Upper lobe of left lung (tissue), 6 donors: ENCODE data around the gene CLTB. TPM values are rescaled to one million over a fixed set of nuclear protein-coding genes. Genes with fewer than 3 reads are reported as not detected.

ENCODE experiments used
- ATAC-seq, 2 donors: fragments of 200-7000 bp; cut with Tn5 transposase; one replicate each; pipeline ENCODE4 v1.9.1; 2022; ENCODE audit warnings: mild to moderate bottlenecking in 2 of 2, moderate library complexity in 2 of 2; ENCODE audit not compliant: low FRiP score in 2 of 2
- DNase-seq, 2 donors: peaks; one replicate each; pipeline ENCODE4 v3.0.0-alpha.2; 2019 to 2020
- H3K27ac ChIP-seq, 4 donors: fragments of 200-600 bp; sonication (generic); one replicate each; pipeline ENCODE4 v1.5.1; 2016 to 2019
- H3K27me3 ChIP-seq, 4 donors: fragments of 200-600 bp; sonication (generic); one replicate each; pipeline ENCODE4 v1.5.1; 2017 to 2019
- H3K36me3 ChIP-seq, 4 donors: fragments of 200-600 bp; sonication (generic); one replicate each; pipeline ENCODE4 v1.5.1; 2016 to 2019
- H3K4me1 ChIP-seq, 4 donors: fragments of 200-600 bp; sonication (generic); one replicate each; pipeline ENCODE4 v1.5.1; 2018 to 2019
- H3K4me3 ChIP-seq, 4 donors: fragments of 200-600 bp; sonication (generic); one replicate each; pipeline ENCODE4 v1.5.1; 2017 to 2019; ENCODE audit warnings: mild to moderate bottlenecking in 2 of 4, moderate library complexity in 1 of 4
- H3K9me3 ChIP-seq, 4 donors: fragments of 200-600 bp; sonication (generic); one replicate each; pipeline ENCODE4 v1.5.1; 2018 to 2019
- CTCF ChIP-seq, 6 experiments: fragments of 450-650 bp in 4 of 6; fragments of 200-600 bp in 2 of 6; sonication (generic) in 2 of 6; IDR thresholded peaks; one replicate each; pipeline ENCODE4 v1.5.1; 2016 to 2019; ENCODE audit warnings: antibody characterized with exemption in 6 of 6
- EP300 ChIP-seq, 4 donors: sonication (generic); formaldehyde crosslinking; IDR thresholded peaks; one replicate each; pipeline ENCODE4 v1.5.1; 2017; ENCODE audit warnings: antibody characterized with exemption in 4 of 4, control low read depth in 2 of 4
- POLR2A ChIP-seq, 4 donors: fragments of 450-650 bp; IDR thresholded peaks; one replicate each; pipeline ENCODE4 v1.5.1; 2016 to 2017; ENCODE audit warnings: antibody characterized with exemption in 4 of 4, mild to moderate bottlenecking in 2 of 4
- POLR2AphosphoS5 ChIP-seq, 2 donors: sonication (generic); formaldehyde crosslinking; IDR thresholded peaks; one replicate each; pipeline ENCODE4 v1.5.1; 2017; ENCODE audit warnings: antibody characterized with exemption in 2 of 2
- WGBS, 2 donors: methylation state at CpG; one replicate each; pipeline ENCODE4 v1.1.5; 2017 to 2018; 5-methylcytosine and 5-hydroxymethylcytosine counted together
- total RNA-seq, 6 donors: library from RNA; depleted of rRNA in 4 of 6; stranded (reverse); fragments of >200 nt in 4 of 6; gene quantifications; one replicate each; pipeline versions ENCODE4 v1.1.0 to v1.2.1, GENCODE V29; 2016 to 2021
- donor health status: DM: no; HTN: no; CAD: no; lungs with moderate emphysema.
- donor health status: DM: no; HTN: yes; CAD: no; lungs with severe emphysema.

Gene CLTB
- total RNA-seq, 6 donors from 2014 or later = 54.5 to 187 (median 109) TPM

DNA sequence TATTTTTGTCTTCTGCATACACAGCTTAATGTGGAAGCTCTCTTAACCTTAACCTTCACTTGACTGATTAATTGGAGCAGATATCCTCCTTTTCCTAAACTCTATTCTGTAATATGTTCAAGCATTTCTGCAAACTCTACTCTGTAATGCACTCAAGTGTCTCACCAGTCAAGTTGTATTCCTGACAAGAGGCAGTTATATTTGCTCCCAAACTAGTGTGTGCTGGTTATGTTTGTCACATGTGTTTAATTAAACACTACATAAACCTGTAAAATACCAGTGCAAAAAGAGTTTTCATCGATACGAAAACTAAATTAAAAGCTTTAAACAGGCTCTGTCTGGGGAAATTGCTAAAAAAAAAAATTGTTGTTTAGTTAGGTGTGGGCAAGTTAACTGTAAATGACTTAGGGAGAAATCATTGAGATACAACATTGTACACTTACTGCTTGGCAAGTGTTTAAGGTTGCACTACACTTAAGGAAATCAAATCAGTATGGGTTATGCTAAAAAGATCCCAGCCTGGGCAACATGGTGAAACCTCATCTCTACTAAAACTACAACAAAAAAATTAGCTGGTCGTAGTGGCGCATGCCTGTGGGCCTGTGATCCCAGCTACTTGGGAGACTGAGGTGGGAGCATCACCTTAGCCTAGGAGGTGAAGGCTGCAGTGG, 38.5 kb upstream of the CLTB start:
- TF ChIP-seq POLR2A (IDR thresholded peaks at IDR 0.05) (no peak), CTCF (IDR thresholded peaks at IDR 0.05) (no peak), POLR2AphosphoS5 (IDR thresholded peaks at IDR 0.05) (no peak), EP300 (IDR thresholded peaks at IDR 0.05) (no peak)
- H3K27me3 ChIP-seq = no peaks in the 10 kb centered on the region
- WGBS, 2 donors = 66 to 67% methylated on average over 4 of the region's 4 CpGs
- no peaks in the 10 kb centered on the region for H3K9me3 ChIP-seq
- H3K36me3 ChIP-seq = peaks cover 0 to 20% (median 0%) of the 10 kb centered on the region in 4 donors
- peak; percentile 19 to 78 for ATAC-seq
- no peak for DNase-seq
- peak overlapping the region; percentile 42 to 63 (median 58) for H3K27ac ChIP-seq
- peaks cover 16 to 46% (median 30%) of the 10 kb centered on the region in 4 donors for H3K4me1 ChIP-seq
- no peak overlapping the region for H3K4me3 ChIP-seq

GRCh38 chr5:176450077-176450476, 33.7 kb upstream of the CLTB start:
- Histone ChIP-seq H3K9me3 (no peaks in the 10 kb centered on the region), H3K27ac (no peak overlapping the region), H3K4me3 (no peak overlapping the region), H3K4me1 (peaks cover 34 to 46% (median 35%) of the 10 kb centered on the region in 4 donors), H3K36me3 (peaks cover 0 to 19% (median 0%) of the 10 kb centered on the region in 4 donors), H3K27me3 (no peaks in the 10 kb centered on the region)
- 74 to 83% methylated on average over 1 of the region's 1 CpG for WGBS, 2 donors
- no peak for ATAC-seq
- TF ChIP-seq EP300 (IDR thresholded peaks at IDR 0.05) (no peak), CTCF (IDR thresholded peaks at IDR 0.05) (no peak), POLR2AphosphoS5 (IDR thresholded peaks at IDR 0.05) (no peak), POLR2A (IDR thresholded peaks at IDR 0.05) (no peak)
- no peak for DNase-seq

GRCh38 chr5:176447978-176448608, 31.8 kb upstream of the CLTB start, which contains the start of gene FAF2:
Gene FAF2, plus strand, starts transcription at chr5:176448385. Its CDS starts 23 bp downstream, at chr5:176448408.
- WGBS, 2 donors = 0 to 2% methylated on average over 7 to 49 of the region's 50 CpGs
- Histone ChIP-seq H3K4me1 (peaks cover 25 to 34% (median 31%) of the 10 kb centered on the region in 4 donors), H3K4me3 (peak within 1 kb of the TSS; percentile 70 to 95 (median 87)), H3K36me3 (peaks cover 0 to 2% (median 0%) of the 10 kb centered on the region in 4 donors), H3K27me3 (no peaks in the 10 kb centered on the region), H3K9me3 (no peaks in the 10 kb centered on the region), H3K27ac (peak within 1 kb of the TSS; percentile 93 to 99 (median 98))
- DNase-seq = peak; percentile 96 to 99
- TF ChIP-seq EP300 (IDR thresholded peaks at IDR 0.05) (peak in 1 of 4 donors; percentile 28), POLR2A (IDR thresholded peaks at IDR 0.05) (peak in 3 of 4 donors; percentile 73 to 92 (median 91)), CTCF (IDR thresholded peaks at IDR 0.05) (peak; percentile 98 to 100 (median 98)), POLR2AphosphoS5 (IDR thresholded peaks at IDR 0.05) (peak; percentile 87 to 90)
- peak; percentile 98 to 99 for ATAC-seq

DNA sequence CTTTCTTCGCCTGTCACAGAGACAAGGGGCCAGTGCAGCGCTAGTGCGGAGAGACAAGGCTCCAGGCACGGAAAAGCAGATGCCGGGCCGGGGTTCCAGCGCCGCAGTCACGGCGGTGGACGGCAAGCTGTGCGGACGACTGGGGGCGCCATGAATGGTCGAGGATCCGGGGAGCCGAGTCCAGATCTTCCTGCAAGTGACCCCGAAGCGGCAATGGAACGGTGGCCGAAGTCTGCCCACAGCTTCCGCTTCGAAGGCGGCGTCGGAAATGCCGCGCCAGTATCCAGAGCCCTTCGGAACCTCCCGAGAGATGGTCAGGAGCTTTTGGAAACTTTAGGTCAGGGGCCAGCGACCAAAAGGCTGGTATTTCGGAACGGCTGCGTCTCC, 31.2 kb upstream of the CLTB start:
- DNase-seq (peak in 1 of 2 donors; percentile 89), ATAC-seq (peak; percentile 63 to 73)
- Histone ChIP-seq H3K36me3 (no peaks in the 10 kb centered on the region), H3K9me3 (no peaks in the 10 kb centered on the region), H3K27me3 (no peaks in the 10 kb centered on the region), H3K27ac (peak overlapping the region; percentile 93 to 99 (median 98)), H3K4me1 (peaks cover 25 to 34% (median 31%) of the 10 kb centered on the region in 4 donors), H3K4me3 (peak overlapping the region; percentile 65 to 95 (median 79))
- 0% methylated on average over 11 to 21 of the region's 34 CpGs for WGBS, 2 donors
- no peak for TF ChIP-seq EP300 (IDR thresholded peaks at IDR 0.05)
- TF ChIP-seq CTCF (IDR thresholded peaks at IDR 0.05) = no peak
- TF ChIP-seq POLR2A (IDR thresholded peaks at IDR 0.05) = no peak
- TF ChIP-seq POLR2AphosphoS5 (IDR thresholded peaks at IDR 0.05) = no peak
